GM11168 (cell line): ENCODE data around the gene PRC1.

Experiments
- in situ Hi-C: fragments of 300-500 bp; cut with MboI; formaldehyde crosslinking; loops from one replicate; pipeline ENCODE4 v1.12.0; 2022; ENCODE audit warnings: low sequenced_read_pairs; ENCODE audit not compliant: unreplicated experiment

PRC1 gene

GRCh38 chr15:90957031-90957790 lies 37.1 kb downstream of the PRC1 start:
- in situ Hi-C loops = loop anchor here (10.0 kb wide), 1 partner anchor 78 kb away; no protein-coding TSS in a partner anchor

GRCh38 chr15:90956274-90957030 lies 37.9 kb downstream of the PRC1 start:
- in situ Hi-C loops = loop anchor here (10.0 kb wide), 1 partner anchor 78 kb away; no protein-coding TSS in a partner anchor

GRCh38 chr15:90955624-90956273 lies 38.6 kb downstream of the PRC1 start:
- in situ Hi-C loops = loop anchor here (10.0 kb wide), 1 partner anchor 79 kb away; no protein-coding TSS in a partner anchor

GRCh38 chr15:90954712-90955623 lies 39.4 kb downstream of the PRC1 start, which contains the start of gene RCCD1:
RCCD1 (plus strand) TSS chr15:90954884; CDS start chr15:90956735, 1,851 bp downstream.
- in situ Hi-C loops = loop anchor here (10.0 kb wide), 1 partner anchor 80 kb away; no protein-coding TSS in a partner anchor

GRCh38 chr15:90953947-90954711 lies 40.2 kb downstream of the PRC1 start:
- in situ Hi-C loops = loop anchor here (10.0 kb wide), 1 partner anchor 81 kb away; no protein-coding TSS in a partner anchor

GRCh38 chr15:90952901-90953677 lies 41.2 kb downstream of the PRC1 start:
- in situ Hi-C loops = loop anchor here (10.0 kb wide), 1 partner anchor 82 kb away; no protein-coding TSS in a partner anchor

- in situ Hi-C loops = loop anchor here (10.0 kb wide), 1 partner anchor 84 kb away; no protein-coding TSS in a partner anchor
Observed at GRCh38 chr15:90950676-90951075, 43.7 kb downstream of the PRC1 start.

- in situ Hi-C loops = loop anchor here (10.0 kb wide), 1 partner anchor 85 kb away; no protein-coding TSS in a partner anchor
Observed at GRCh38 chr15:90949979-90950675, 44.2 kb downstream of the PRC1 start.

- in situ Hi-C loops = no loop called here
Observed at GRCh38 chr15:90948506-90948905, 45.8 kb downstream of the PRC1 start.

- in situ Hi-C loops = no loop called here
Observed at GRCh38 chr15:90947577-90948357, 46.6 kb downstream of the PRC1 start.

- in situ Hi-C loops = no loop called here
Observed at GRCh38 chr15:90946941-90947576, 47.3 kb downstream of the PRC1 start.

GRCh38 chr15:90946538-90946937 lies 47.8 kb downstream of the PRC1 start:
- in situ Hi-C loops = no loop called here

GRCh38 chr15:90945091-90945490 lies 49.2 kb downstream of the PRC1 start:
- in situ Hi-C loops = no loop called here

- in situ Hi-C loops = no loop called here
Observed at GRCh38 chr15:90942354-90943120, 51.8 kb downstream of the PRC1 start.

GRCh38 chr15:90941038-90941437 lies 53.3 kb downstream of the PRC1 start:
- in situ Hi-C loops = no loop called here
